Esophagus muscularis mucosa (tissue), 4 donors: ENCODE measurements around the gene ERMARD.

Experiments
- EP300 ChIP-seq: sonication (generic); formaldehyde crosslinking; IDR thresholded peaks from one replicate; pipeline ENCODE4 v1.6.1; 2017; ENCODE audit warnings: antibody characterized with exemption
- POLR2A ChIP-seq: fragments of 450-650 bp; IDR thresholded peaks from one replicate; pipeline ENCODE4 v1.6.1; 2017; ENCODE audit warnings: antibody characterized with exemption, moderate library complexity, mild to moderate bottlenecking, low read depth
- POLR2AphosphoS5 ChIP-seq, 2 donors: sonication (generic); formaldehyde crosslinking; IDR thresholded peaks; one replicate each; pipeline ENCODE4 v1.6.1; 2017; ENCODE audit warnings: antibody characterized with exemption in 2 of 2
- TF ChIP-seq, protein P1 (sequence below), 3 experiments: fragments of 200-600 bp in 2 of 3; fragments of 450-650 bp in 1 of 3; sonication (generic) in 2 of 3; IDR thresholded peaks; one replicate each; pipeline ENCODE4 v1.5.1; 2017 to 2019; ENCODE audit warnings: antibody characterized with exemption in 3 of 3, mild to moderate bottlenecking in 2 of 3, moderate library complexity in 1 of 3

DNA sequence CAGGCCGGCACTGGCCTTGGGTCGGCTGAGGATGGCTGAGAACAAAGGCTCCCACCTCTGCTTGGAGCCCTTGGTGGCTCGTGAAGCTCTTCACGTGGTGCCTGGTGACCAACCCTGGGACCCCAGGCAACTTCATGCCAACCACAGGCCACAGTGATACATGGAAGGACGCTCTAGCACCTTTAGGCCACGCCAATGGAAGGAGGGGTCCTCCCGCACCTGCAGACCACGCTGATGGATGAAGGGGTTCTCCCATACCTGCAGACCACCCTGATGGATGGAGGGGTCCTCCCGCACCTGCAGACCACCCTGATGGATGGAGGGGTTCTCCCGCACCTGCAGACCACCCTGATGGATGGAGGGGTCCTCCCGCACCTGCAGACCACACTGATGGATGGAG lies 62.5 kb downstream of the ERMARD start:
- no peak for TF ChIP-seq POLR2AphosphoS5 (IDR thresholded peaks at IDR 0.05)
- TF ChIP-seq, protein P1, sequence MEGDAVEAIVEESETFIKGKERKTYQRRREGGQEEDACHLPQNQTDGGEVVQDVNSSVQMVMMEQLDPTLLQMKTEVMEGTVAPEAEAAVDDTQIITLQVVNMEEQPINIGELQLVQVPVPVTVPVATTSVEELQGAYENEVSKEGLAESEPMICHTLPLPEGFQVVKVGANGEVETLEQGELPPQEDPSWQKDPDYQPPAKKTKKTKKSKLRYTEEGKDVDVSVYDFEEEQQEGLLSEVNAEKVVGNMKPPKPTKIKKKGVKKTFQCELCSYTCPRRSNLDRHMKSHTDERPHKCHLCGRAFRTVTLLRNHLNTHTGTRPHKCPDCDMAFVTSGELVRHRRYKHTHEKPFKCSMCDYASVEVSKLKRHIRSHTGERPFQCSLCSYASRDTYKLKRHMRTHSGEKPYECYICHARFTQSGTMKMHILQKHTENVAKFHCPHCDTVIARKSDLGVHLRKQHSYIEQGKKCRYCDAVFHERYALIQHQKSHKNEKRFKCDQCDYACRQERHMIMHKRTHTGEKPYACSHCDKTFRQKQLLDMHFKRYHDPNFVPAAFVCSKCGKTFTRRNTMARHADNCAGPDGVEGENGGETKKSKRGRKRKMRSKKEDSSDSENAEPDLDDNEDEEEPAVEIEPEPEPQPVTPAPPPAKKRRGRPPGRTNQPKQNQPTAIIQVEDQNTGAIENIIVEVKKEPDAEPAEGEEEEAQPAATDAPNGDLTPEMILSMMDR (IDR thresholded peaks at IDR 0.05) = no peak
- no peak for TF ChIP-seq POLR2A
- TF ChIP-seq EP300 = no peak
